ENCODE results near the gene DCTN1. TPM values are rescaled to one million over a fixed set of nuclear protein-coding genes. Genes with fewer than 3 reads are reported as not detected.

DCTN1 gene
- total RNA-seq, 1 donor from 2014 or later: 104 TPM

GRCh38 chr2:74325815-74326214 lies 54.3 kb downstream of the DCTN1 start:
- no peaks in the 10 kb centered on the region for H3K4me1 Mint-ChIP-seq (ENCODE audit: low read depth)

GRCh38 chr2:74321737-74322136 lies 58.4 kb downstream of the DCTN1 start:
- Mint-ChIP-seq H3K4me3 (ENCODE audit: low read depth) (no peak overlapping the region), H3K9me3 (no peaks in the 10 kb centered on the region), H3K27ac (no peak overlapping the region), H3K36me3 (ENCODE audit: low read depth) (no peaks in the 10 kb centered on the region), H3K4me1 (ENCODE audit: low read depth) (no peaks in the 10 kb centered on the region), H3K27me3 (ENCODE audit: low read depth) (peaks cover 4% of the 10 kb centered on the region)
- intact Hi-C loops (cut with micrococcal nuclease): no loop called here
- no peak for DNase-seq (ENCODE audit: low spot score)

More at GRCh38 chr2:74325815-74326214, 54.3 kb downstream of the DCTN1 start:
- Mint-ChIP-seq H3K27me3 (ENCODE audit: low read depth) (peaks cover 4% of the 10 kb centered on the region), H3K4me3 (ENCODE audit: low read depth) (no peak overlapping the region), H3K9me3 (no peaks in the 10 kb centered on the region), H3K36me3 (ENCODE audit: low read depth) (no peaks in the 10 kb centered on the region), H3K27ac (no peak overlapping the region)
- no peak for DNase-seq (ENCODE audit: low spot score)
- intact Hi-C loops (cut with micrococcal nuclease): no loop called here

- no peak overlapping the region for H3K27ac Mint-ChIP-seq
- H3K4me3 Mint-ChIP-seq (ENCODE audit: low read depth): no peak overlapping the region
- H3K4me1 Mint-ChIP-seq (ENCODE audit: low read depth): no peaks in the 10 kb centered on the region
- no peaks in the 10 kb centered on the region for H3K36me3 Mint-ChIP-seq (ENCODE audit: low read depth)
- no peaks in the 10 kb centered on the region for H3K9me3 Mint-ChIP-seq
- intact Hi-C loops (cut with micrococcal nuclease): no loop called here
- H3K27me3 Mint-ChIP-seq (ENCODE audit: low read depth): peaks cover 1% of the 10 kb centered on the region
- no peak for DNase-seq (ENCODE audit: low spot score)
Observed at GRCh38 chr2:74317701-74318100, 62.4 kb downstream of the DCTN1 start.

GRCh38 chr2:74316627-74317295 lies 63.4 kb downstream of the DCTN1 start:
- H3K9me3 Mint-ChIP-seq: no peaks in the 10 kb centered on the region
- DNase-seq (ENCODE audit: low spot score): no peak
- H3K27me3 Mint-ChIP-seq (ENCODE audit: low read depth): peaks cover 4% of the 10 kb centered on the region
- H3K36me3 Mint-ChIP-seq (ENCODE audit: low read depth): no peaks in the 10 kb centered on the region
- no peak overlapping the region for H3K27ac Mint-ChIP-seq
- no peaks in the 10 kb centered on the region for H3K4me1 Mint-ChIP-seq (ENCODE audit: low read depth)
- intact Hi-C loops (cut with micrococcal nuclease): no loop called here
- no peak overlapping the region for H3K4me3 Mint-ChIP-seq (ENCODE audit: low read depth)

GRCh38 chr2:74314107-74314506 lies 66.0 kb downstream of the DCTN1 start:
- Mint-ChIP-seq H3K27me3 (ENCODE audit: low read depth) (peaks cover 14% of the 10 kb centered on the region), H3K4me3 (ENCODE audit: low read depth) (no peak overlapping the region), H3K27ac (no peak overlapping the region), H3K4me1 (ENCODE audit: low read depth) (no peaks in the 10 kb centered on the region), H3K36me3 (ENCODE audit: low read depth) (no peaks in the 10 kb centered on the region), H3K9me3 (no peaks in the 10 kb centered on the region)
- DNase-seq (ENCODE audit: low spot score): no peak
- intact Hi-C loops (cut with micrococcal nuclease): no loop called here

GRCh38 chr2:74313497-74313896 lies 66.6 kb downstream of the DCTN1 start:
- Mint-ChIP-seq H3K27me3 (ENCODE audit: low read depth) (peaks cover 14% of the 10 kb centered on the region), H3K4me3 (ENCODE audit: low read depth) (no peak overlapping the region), H3K4me1 (ENCODE audit: low read depth) (no peaks in the 10 kb centered on the region), H3K9me3 (no peaks in the 10 kb centered on the region), H3K27ac (no peak overlapping the region), H3K36me3 (ENCODE audit: low read depth) (no peaks in the 10 kb centered on the region)
- intact Hi-C loops (cut with micrococcal nuclease): no loop called here
- DNase-seq (ENCODE audit: low spot score): no peak

- Mint-ChIP-seq H3K36me3 (ENCODE audit: low read depth) (no peaks in the 10 kb centered on the region), H3K27me3 (ENCODE audit: low read depth) (peaks cover 14% of the 10 kb centered on the region), H3K4me1 (ENCODE audit: low read depth) (no peaks in the 10 kb centered on the region), H3K4me3 (ENCODE audit: low read depth) (no peak overlapping the region), H3K9me3 (no peaks in the 10 kb centered on the region), H3K27ac (no peak overlapping the region)
- DNase-seq (ENCODE audit: low spot score): no peak
- intact Hi-C loops (cut with micrococcal nuclease): no loop called here
Observed at GRCh38 chr2:74312913-74313312, 67.2 kb downstream of the DCTN1 start.

Other genes starting within 250 kb of the DCTN1 start
- 91.2 and 92.7 TPM in 2 replicates for gene BOLA3, start 232.4 kb downstream of the DCTN1 start, total RNA-seq
- gene MOB1A, start 201.4 kb downstream of the DCTN1 start, total RNA-seq: 208 and 215 TPM in 2 replicates
- 371 and 381 TPM in 2 replicates for gene MTHFD2, start 181.7 kb downstream of the DCTN1 start, total RNA-seq
- gene SLC4A5, start 36.9 kb downstream of the DCTN1 start, total RNA-seq: 1.2 and 1.8 TPM in 2 replicates
- gene C2orf81, start 41.3 kb upstream of the DCTN1 start, total RNA-seq: 1.6 and 1.9 TPM in 2 replicates
- gene WDR54, start 41.4 kb upstream of the DCTN1 start, total RNA-seq: 76.7 and 78.0 TPM in 2 replicates
- 2.2 and 3.9 TPM in 2 replicates for gene RTKN, start 61.6 kb upstream of the DCTN1 start, total RNA-seq
- gene INO80B, start 74.8 kb upstream of the DCTN1 start, total RNA-seq: 45.2 and 48.5 TPM in 2 replicates
- 38.6 and 40.7 TPM in 2 replicates for gene WBP1, start 78.1 kb upstream of the DCTN1 start, total RNA-seq
- 83.2 and 86.4 TPM in 2 replicates for gene MOGS, start 85.1 kb upstream of the DCTN1 start, total RNA-seq
- 102 and 110 TPM in 2 replicates for gene MRPL53, start 92.4 kb upstream of the DCTN1 start, total RNA-seq
- 25.1 and 26.9 TPM in 2 replicates for gene CCDC142, start 102.7 kb upstream of the DCTN1 start, total RNA-seq
- 35.1 and 35.9 TPM in 2 replicates for gene TTC31, start 102.8 kb upstream of the DCTN1 start, total RNA-seq
- gene LBX2, start 119.3 kb upstream of the DCTN1 start, total RNA-seq: 1.6 and 2.2 TPM in 2 replicates
- gene PCGF1, start 127.4 kb upstream of the DCTN1 start, total RNA-seq: 36.5 and 39.7 TPM in 2 replicates
- gene TLX2, start 134.1 kb upstream of the DCTN1 start, total RNA-seq: 0.82 and 0.92 TPM in 2 replicates
- 0.39 and 0.94 TPM in 2 replicates for gene DQX1, start 145.9 kb upstream of the DCTN1 start, total RNA-seq
- 155 TPM in 2 replicates for gene AUP1, start 149.4 kb upstream of the DCTN1 start, total RNA-seq
- 61.5 and 64.1 TPM in 2 replicates for gene HTRA2, start 149.6 kb upstream of the DCTN1 start, total RNA-seq
- gene LOXL3, start 173.6 kb upstream of the DCTN1 start, total RNA-seq: 1.7 and 2.1 TPM in 2 replicates
- gene DOK1, start 174.4 kb upstream of the DCTN1 start, total RNA-seq: 41.0 and 41.4 TPM in 2 replicates

Measured in activated T-helper 2 cell treated with anti-CD3 and anti-CD28 coated beads, Interferon-gamma antibody, Interleukin-2, Interleukin-4, amounts not matched to agents 10 μg/mL and 5 μg/mL and 100 μg/mL, durations not matched to agents 14 hours and 24 hours and 36 hours (primary cell).